Keratinocyte (primary cell): ENCODE data around the gene TUBA1A. TPM values are rescaled to one million over a fixed set of nuclear protein-coding genes. Genes with fewer than 3 reads are reported as not detected.

Source experiments
- DNase-seq: peaks from one replicate; pipeline ENCODE4 v3.0.0-alpha.2; 2011; ENCODE audit warnings: low read depth, missing footprints, low spot score
- FAIRE-seq: peaks from 2 replicates; lab custom pipeline; 2011; peaks lifted over from hg19 to GRCh38; lab: Jason Lieb, UNC
- H2AFZ ChIP-seq: 2 replicates; pipeline ENCODE4 v1.6.0; 2012; ENCODE audit warnings: low read length, control low read depth, inconsistent platforms; ENCODE audit not compliant: control insufficient read depth
- H3K27ac ChIP-seq: 2 replicates; pipeline ENCODE4 v1.5.1; 2011; ENCODE audit warnings: low read length; ENCODE audit not compliant: control insufficient read depth, insufficient read depth
- H3K27me3 ChIP-seq: 3 replicates; pipeline ENCODE4 v1.6.0; 2011; ENCODE audit warnings: low read length; ENCODE audit not compliant: control insufficient read depth, insufficient read depth; ENCODE audit errors: extremely low read depth
- H3K36me3 ChIP-seq, 2 experiments: 2 replicates in 1 of 2; 3 replicates in 1 of 2; pipeline ENCODE4 v1.5.1; 2011; ENCODE audit warnings: low read length in 2 of 2, mild to moderate bottlenecking in 1 of 2; ENCODE audit not compliant: control insufficient read depth in 2 of 2, insufficient read depth in 2 of 2; ENCODE audit errors: extremely low read depth in 1 of 2
- H3K4me1 ChIP-seq: 3 replicates; pipeline ENCODE4 v1.5.1; 2011; ENCODE audit warnings: low read length; ENCODE audit not compliant: control insufficient read depth, insufficient read depth; ENCODE audit errors: extremely low read depth
- H3K4me2 ChIP-seq: 3 replicates; pipeline ENCODE4 v1.6.0; 2011; ENCODE audit warnings: low read depth, low read length; ENCODE audit not compliant: control insufficient read depth, insufficient read depth; ENCODE audit errors: extremely low read depth
- H3K4me3 ChIP-seq, 3 experiments: fragments of 200-600 bp in 1 of 3; sonication (generic) in 1 of 3; 2 replicates in 2 of 3; 3 replicates in 1 of 3; pipeline ENCODE4 v1.5.1; 2011 to 2016; ENCODE audit warnings: low read length in 3 of 3, mild to moderate bottlenecking in 3 of 3, control low read depth in 2 of 3, inconsistent platforms in 1 of 3, low read depth in 1 of 3, mixed read lengths in 1 of 3, mixed run types in 1 of 3, moderate library complexity in 1 of 3; ENCODE audit not compliant: control insufficient read depth in 2 of 3, insufficient read depth in 2 of 3; ENCODE audit errors: extremely low read depth in 1 of 3
- H3K79me2 ChIP-seq: 2 replicates; pipeline ENCODE4 v1.6.0; 2012; ENCODE audit warnings: low read length; ENCODE audit not compliant: control insufficient read depth, insufficient read depth
- H3K9ac ChIP-seq: 3 replicates; pipeline ENCODE4 v1.6.0; 2011; ENCODE audit warnings: low read length; ENCODE audit not compliant: control insufficient read depth, insufficient read depth; ENCODE audit errors: extremely low read depth
- H3K9me1 ChIP-seq: 3 replicates; pipeline ENCODE4 v1.6.0; 2011; ENCODE audit warnings: low read length; ENCODE audit not compliant: control insufficient read depth, insufficient read depth; ENCODE audit errors: extremely low read depth
- H3K9me3 ChIP-seq: 2 replicates; pipeline ENCODE4 v1.5.1; 2012; ENCODE audit warnings: low read depth, low read length; ENCODE audit not compliant: control insufficient read depth
- H4K20me1 ChIP-seq: 3 replicates; pipeline ENCODE4 v1.6.0; 2011; ENCODE audit warnings: low read length; ENCODE audit not compliant: control insufficient read depth, insufficient read depth; ENCODE audit errors: extremely low read depth
- CTCF ChIP-seq, 3 experiments: IDR thresholded peaks in 1 of 3; conservative IDR thresholded peaks in 1 of 3; optimal IDR thresholded peaks in 1 of 3; 2 replicates in 2 of 3; 3 replicates in 1 of 3; pipeline versions ENCODE3 to v1.5.1; 2011; ENCODE audit warnings: low read length in 3 of 3, mild to moderate bottlenecking in 3 of 3, moderate library complexity in 2 of 3, control low read depth in 1 of 3, inconsistent platforms in 1 of 3; ENCODE audit not compliant: insufficient read depth in 2 of 3; ENCODE audit errors: extremely low read depth in 1 of 3
- EZH2 ChIP-seq: IDR thresholded peaks from one replicate; pipeline ENCODE4 v1.6.1; 2012; ENCODE audit warnings: inconsistent platforms, mild to moderate bottlenecking, low read length, moderate library complexity
- dilution Hi-C: fragments of 300-500 bp; cut with MboI; formaldehyde crosslinking; loops from one replicate; pipeline ENCODE4 v1.7.0; 2020; ENCODE audit warnings: low sequenced_read_pairs; ENCODE audit not compliant: extremely low pct_ligation_motif_present
- polyA plus RNA-seq, 5 experiments: library from polyadenylated mRNA; depleted of rRNA in 3 of 5; stranded (reverse) in 3 of 5; stranded (forward) in 1 of 5; unstranded in 1 of 5; fragments of >200 nt; gene quantifications; 1 replicate in 1 of 5; 2 replicates in 3 of 5; 3 replicates in 1 of 5; pipeline versions ENCODE4 v1.2.1 to v1.2.3, GENCODE V29; 2011 to 2012; ENCODE audit warnings: missing spikeins in 2 of 5, low read depth in 1 of 5, low replicate concordance in 1 of 5

The TUBA1A gene
- polyA plus RNA-seq, 1 donor (not counting 4 experiments of a cell fraction or from before 2014, with no cell fraction given), result 288 TPM

- H3K27ac ChIP-seq, result no peak overlapping the region
- H3K79me2 ChIP-seq, result no peaks in the 10 kb centered on the region
- no peak overlapping the region for H3K4me3 ChIP-seq
- H3K36me3 ChIP-seq, result no peaks in the 10 kb centered on the region
- dilution Hi-C loops, result no loop called here
- H4K20me1 ChIP-seq, result no peaks in the 10 kb centered on the region
- H3K9me1 ChIP-seq, result no peaks in the 10 kb centered on the region
- H3K4me2 ChIP-seq, result no peak overlapping the region
- H3K9ac ChIP-seq, result no peak overlapping the region
- no peaks in the 10 kb centered on the region for H3K27me3 ChIP-seq
- H3K9me3 ChIP-seq, result no peaks in the 10 kb centered on the region
- TF ChIP-seq EZH2 (no peak), CTCF (optimal IDR thresholded peaks at IDR 0.05 in 1 of 3, IDR thresholded peaks at IDR 0.05 in 1 of 3, conservative IDR thresholded peaks at IDR 0.05 in 1 of 3; ENCODE audit: extremely low read depth in 1 of 3, insufficient read depth in 2 of 3, low read length in 3 of 3) (no peak)
- no peak overlapping the region for H2AFZ ChIP-seq
- no peaks in the 10 kb centered on the region for H3K4me1 ChIP-seq
- FAIRE-seq (no peak), DNase-seq (no peak)
These were observed 41.5 kb downstream of the TUBA1A start for GRCh38 chr12:49147384-49147783.

- DNase-seq, result no peak
- Histone ChIP-seq H3K36me3 (no peaks in the 10 kb centered on the region), H3K9me1 (no peaks in the 10 kb centered on the region), H3K27me3 (no peaks in the 10 kb centered on the region), H3K4me2 (no peak overlapping the region), H4K20me1 (no peaks in the 10 kb centered on the region), H3K9ac (no peak overlapping the region), H3K9me3 (no peaks in the 10 kb centered on the region), H3K79me2 (no peaks in the 10 kb centered on the region), H3K4me3 (no peak overlapping the region), H2AFZ (no peak overlapping the region), H3K27ac (no peak overlapping the region), H3K4me1 (no peaks in the 10 kb centered on the region)
- TF ChIP-seq CTCF (optimal IDR thresholded peaks at IDR 0.05 in 1 of 3, IDR thresholded peaks at IDR 0.05 in 1 of 3, conservative IDR thresholded peaks at IDR 0.05 in 1 of 3; ENCODE audit: extremely low read depth in 1 of 3, insufficient read depth in 2 of 3, low read length in 3 of 3) (no peak), EZH2 (no peak)
- FAIRE-seq, result no peak
- dilution Hi-C loops, result no loop called here
These were observed 42.5 kb downstream of the TUBA1A start for GRCh38 chr12:49146406-49146805.
